K562 (cell line): ENCODE results near the gene SAXO1. TPM values are rescaled to one million over a fixed set of nuclear protein-coding genes. Genes with fewer than 3 reads are reported as not detected.

ENCODE experiments used
- ATAC-seq: fragments of 200-7000 bp; cut with Tn5 transposase; 3 replicates; pipeline ENCODE4 v1.9.1; 2020; ENCODE audit warnings: moderate library complexity
- BruUV-seq: library from RNA; stranded (reverse); fragments of 400-500 nt; replicated peaks from 2 replicates; lab custom pipeline; 2021; lab: Mats Ljungman, UMichigan
- CTCF ChIA-PET: fragments of 300-600 bp; formaldehyde crosslinking; extraction: SDS; loops from one replicate; lab custom pipeline; 2021; ENCODE audit warnings: low intra/inter-chr PET ratio; lab: Yijun Ruan, JAX
- POLR2A ChIA-PET: fragments of 300-600, 350-650 bp; sonication (Branson Sonifier 250); formaldehyde crosslinking; extraction: SDS; loops from one replicate; lab custom pipeline; 2021; ENCODE audit warnings: antibody characterized with exemption, inconsistent platforms; lab: Yijun Ruan, JAX
- DNase-seq, 4 experiments: peaks; one replicate each; pipeline versions ENCODE4 v3.0.0 to v3.0.0-alpha.2; 2011 to 2018; ENCODE audit warnings: low spot score in 3 of 4, mixed read lengths in 3 of 4; ENCODE audit errors: extremely low read depth in 1 of 4
- FAIRE-seq: peaks from 2 replicates; lab custom pipeline; 2011; peaks lifted over from hg19 to GRCh38; lab: Jason Lieb, UNC
- H2AFZ ChIP-seq: 2 replicates; pipeline ENCODE4 v1.6.0; 2011; ENCODE audit warnings: low read depth, low read length, control low read depth, inconsistent platforms
- H3K27ac ChIP-seq: fragments of 200-600 bp; 3 replicates; pipeline ENCODE4 v1.8.0; 2011; ENCODE audit warnings: low read depth, mild to moderate bottlenecking, control low read depth, inconsistent platforms, low read length, moderate library complexity, mixed read lengths; ENCODE audit errors: extremely low read depth
- H3K27me3 ChIP-seq, 2 experiments: fragments of 300-600 bp in 1 of 2; 2 replicates in 1 of 2; 3 replicates in 1 of 2; pipeline versions ENCODE4 v1.6.0 to v1.8.0; 2011; ENCODE audit warnings: inconsistent platforms in 2 of 2, low read length in 2 of 2, mild to moderate bottlenecking in 1 of 2, mixed read lengths in 1 of 2, moderate library complexity in 1 of 2; ENCODE audit not compliant: control insufficient read depth in 2 of 2, insufficient read depth in 2 of 2
- H3K36me3 ChIP-seq: fragments of 300-600 bp; 3 replicates; pipeline ENCODE4 v1.8.0; 2011; ENCODE audit warnings: mild to moderate bottlenecking, low read length, inconsistent platforms; ENCODE audit not compliant: control insufficient read depth, insufficient read depth
- H3K4me1 ChIP-seq, 2 experiments: fragments of 200-600 bp in 1 of 2; replicated peaks in 1 of 2; 2 replicates in 1 of 2; 3 replicates in 1 of 2; pipeline versions ENCODE4 v1.5.1 to v1.8.0; 2011; ENCODE audit warnings: inconsistent platforms in 2 of 2, low read length in 2 of 2, mild to moderate bottlenecking in 1 of 2, mixed read lengths in 1 of 2, moderate library complexity in 1 of 2; ENCODE audit not compliant: control insufficient read depth in 2 of 2, insufficient read depth in 2 of 2
- H3K4me2 ChIP-seq: 2 replicates; pipeline ENCODE4 v1.6.1; 2011; ENCODE audit warnings: low read length, control low read depth, inconsistent platforms, mixed read lengths; ENCODE audit not compliant: insufficient read depth
- H3K4me3 ChIP-seq: fragments of 200-600 bp; sonication (generic), shearing (Covaris generic); 2 replicates; pipeline ENCODE4 v1.5.1; 2016; ENCODE audit warnings: control low read depth, inconsistent platforms
- H3K79me2 ChIP-seq: fragments of 200-600 bp; 3 replicates; pipeline ENCODE4 v1.8.0; 2011; ENCODE audit warnings: low read length, inconsistent platforms; ENCODE audit not compliant: control insufficient read depth, insufficient read depth
- H3K9ac ChIP-seq, 2 experiments: 2 replicates each; pipeline versions ENCODE4 v1.6.0 to v1.6.1; 2011; ENCODE audit warnings: low read depth in 2 of 2, low read length in 2 of 2, control low read depth in 1 of 2, inconsistent platforms in 1 of 2, mild to moderate bottlenecking in 1 of 2, mixed read lengths in 1 of 2; ENCODE audit not compliant: insufficient read depth in 1 of 2
- H3K9me1 ChIP-seq: one replicate; pipeline ENCODE4 v1.6.0; 2011; ENCODE audit warnings: inconsistent platforms, mild to moderate bottlenecking, low read length, moderate library complexity; ENCODE audit not compliant: control insufficient read depth, insufficient read depth
- H3K9me3 ChIP-seq: replicated peaks from 2 replicates; pipeline ENCODE4 v1.5.1; 2011; ENCODE audit warnings: low read depth, low read length, inconsistent platforms; ENCODE audit not compliant: control insufficient read depth, insufficient read depth
- H4K20me1 ChIP-seq: replicated peaks from 2 replicates; pipeline ENCODE4 v1.6.1; 2011; ENCODE audit warnings: low read length, inconsistent platforms, mixed read lengths; ENCODE audit not compliant: control insufficient read depth, insufficient read depth
- CBX8 ChIP-seq: fragments of 200-600 bp; sonication (generic); IDR thresholded peaks from 2 replicates; pipeline ENCODE4 v1.6.1; 2012; ENCODE audit warnings: borderline replicate concordance, mixed run types, low read depth, mild to moderate bottlenecking, moderate library complexity, mixed read lengths, low read length, control low read depth, inconsistent platforms; ENCODE audit not compliant: poor library complexity, severe bottlenecking; ENCODE audit errors: extremely low read depth
- EGR1 ChIP-seq: fragments of 450-650 bp; conservative IDR thresholded peaks from 2 replicates; pipeline ENCODE4 v1.6.1; 2017; ENCODE audit warnings: mild to moderate bottlenecking
- EP400 ChIP-seq: fragments of 450-650 bp; IDR thresholded peaks from 2 replicates; pipeline ENCODE4 v1.6.1; 2017; ENCODE audit warnings: antibody characterized with exemption, mild to moderate bottlenecking, moderate library complexity
- FOXA3 ChIP-seq, 2 experiments: fragments of 450-650 bp in 1 of 2; sonication (generic) in 1 of 2; formaldehyde crosslinking; IDR thresholded peaks in 1 of 2; conservative IDR thresholded peaks in 1 of 2; 2 replicates each; pipeline versions ENCODE4 v1.4.0 to v1.8.0; 2020 to 2022; ENCODE audit warnings: mild to moderate bottlenecking in 2 of 2, missing genetic modification reagents in 1 of 2
- LEF1 ChIP-seq: fragments of 450-650 bp; IDR thresholded peaks from 2 replicates; pipeline ENCODE4 v1.6.1; 2016; ENCODE audit warnings: mild to moderate bottlenecking
- ZNF75A ChIP-seq: fragments of 450-650 bp; formaldehyde crosslinking; IDR thresholded peaks from 2 replicates; pipeline ENCODE4 v1.4.0; 2020; ENCODE audit warnings: mild to moderate bottlenecking
- WGBS: fragments of 100-300 bp; shearing (Covaris generic); methylation state at CpG from one replicate; pipeline ENCODE4 v1.1.6; 2016; ENCODE audit warnings: low coverage, mixed read lengths; ENCODE audit not compliant: insufficient coverage; ENCODE audit errors: missing lambda C conversion rate; 5-methylcytosine and 5-hydroxymethylcytosine counted together
- in situ Hi-C: fragments of 300-500 bp; cut with MboI; formaldehyde crosslinking; loops from 4 replicates; pipeline ENCODE4 v1.15.0; 2018; ENCODE audit warnings: inconsistent platforms, mixed read lengths
- intact Hi-C: fragments of 100-400 bp; cut with micrococcal nuclease; formaldehyde crosslinking; loops from 2 replicates; pipeline ENCODE4 v1.14.2; 2022
- polyA plus RNA-seq, 8 experiments: library from polyadenylated mRNA; depleted of rRNA in 4 of 8; stranded (reverse) in 5 of 8; unstranded in 3 of 8; fragments of >200 nt; fragmentation: Nextera tagmentation in 2 of 8; fragmentation: Illumina TruSeq in 1 of 8; extraction: Ambion mirVana in 2 of 8; extraction: Trizol in 1 of 8; gene quantifications; 2 replicates each; pipeline versions ENCODE4 v1.2.1 to v1.2.3, GENCODE V29; 2011 to 2014; ENCODE audit warnings: inconsistent platforms in 1 of 8, missing spikeins in 1 of 8
- total RNA-seq, 7 experiments: library from RNA; depleted of rRNA in 6 of 7; stranded (reverse); fragments of >200 nt in 6 of 7; fragmentation: Illumina TruSeq in 2 of 7; extraction: Trizol in 2 of 7; gene quantifications; 2 replicates each; pipeline versions ENCODE4 v1.2.1 to v1.2.3, GENCODE V29; 2011 to 2021; ENCODE audit warnings: low replicate concordance in 1 of 7
- TF ChIP-seq, protein P1 (sequence below): sonication (generic); formaldehyde crosslinking; IDR thresholded peaks from 2 replicates; pipeline ENCODE4 v1.8.0; 2022; ENCODE audit warnings: mild to moderate bottlenecking, missing genetic modification reagents

SAXO1 gene
- total and polyA plus RNA-seq, 9 of the 15 experiments (the other 6 are each of a cell fraction or from before 2014, with no cell fraction given) = 0.04 TPM; not detected in 8

DNA sequence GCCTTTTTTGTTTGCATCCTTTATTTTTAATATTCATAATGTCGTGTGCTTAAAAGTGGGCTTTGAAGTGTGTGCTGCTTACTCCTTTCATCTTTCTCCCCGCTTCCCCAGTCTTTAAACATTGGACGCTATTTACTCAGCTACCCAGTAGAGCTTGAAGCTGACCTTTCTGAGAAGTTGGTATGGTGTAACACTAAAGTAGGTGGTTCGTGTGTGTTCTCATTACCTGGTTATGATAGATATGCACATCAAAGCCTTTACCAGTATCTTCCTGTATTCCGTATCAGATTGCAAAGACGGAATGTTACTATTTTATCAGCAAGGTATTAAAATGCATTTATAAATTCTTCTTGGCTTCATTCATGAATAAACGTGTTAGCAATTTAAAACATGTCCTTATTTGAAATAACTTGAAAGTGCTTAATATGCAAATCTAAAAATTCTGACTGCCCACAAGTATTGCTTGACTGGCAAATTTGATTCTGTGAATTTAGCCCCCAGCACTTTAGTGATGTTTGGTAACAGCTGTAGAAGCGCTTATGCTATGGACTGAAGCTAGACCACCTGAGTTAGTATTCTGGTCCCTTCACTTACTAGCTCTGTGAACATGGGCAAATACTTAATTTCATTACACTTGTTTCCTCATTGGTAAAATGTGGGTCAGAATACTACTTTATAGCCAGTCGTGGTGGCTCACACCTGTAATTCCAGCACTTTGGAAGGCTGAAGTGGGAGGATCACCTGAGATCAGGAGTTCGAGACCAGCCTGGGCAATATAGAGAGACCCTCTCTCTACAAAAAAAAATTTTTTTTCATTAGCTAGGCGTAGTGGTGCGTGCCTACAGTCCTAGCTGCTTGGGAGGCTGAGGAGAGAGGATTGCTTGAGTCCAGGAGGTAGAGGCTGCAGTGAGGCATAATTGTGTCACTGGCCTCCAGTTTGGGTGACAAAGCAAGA is 17.9 kb upstream of the SAXO1 start:
- POLR2A ChIA-PET = interaction anchor here (0.5 to 1.2 kb wide), 6 partner anchors 9 to 123 kb away, joined by 3 to 4 read pairs (median 3); no protein-coding TSS in a partner anchor
- 32% methylated on average over 12 of the region's 12 CpGs for WGBS
- H3K4me1 ChIP-seq = peaks cover 3 to 7% of the 10 kb centered on the region in 2 experiments; a peak in 4 of 5 replicates
- H2AFZ ChIP-seq = peak overlapping the region; percentile 94; the same call in 1 of the 2 replicates
- no peaks in the 10 kb centered on the region for H3K9me3 ChIP-seq
- CTCF ChIA-PET = no interaction called here
- no peak for FAIRE-seq
- no peaks in the 10 kb centered on the region for H3K9me1 ChIP-seq
- peak; percentile 6; the same call in 1 of the 3 replicates for ATAC-seq
- peak overlapping the region; percentile 98 for H3K4me2 ChIP-seq
- peak overlapping the region; percentile 86 to 91; a peak in 3 of 4 replicates for H3K9ac ChIP-seq
- no peaks in the 10 kb centered on the region for H3K27me3 ChIP-seq
- TF ChIP-seq LEF1 (0 out of 2 replicates have a peak, but pooled peaks have one; percentile 21), CBX8 (no peak), FOXA3 (CRISPR knock-in tag; conservative IDR thresholded peaks at IDR 0.05 in 1 of 2, IDR thresholded peaks at IDR 0.05 in 1 of 2) (peak in 1 of 2 experiments; percentile 28; a peak in 1 of 4 replicates), EGR1 (no peak), ZNF75A (CRISPR knock-in tag) (no peak), EP400 (no peak)
- TF ChIP-seq, protein P1, sequence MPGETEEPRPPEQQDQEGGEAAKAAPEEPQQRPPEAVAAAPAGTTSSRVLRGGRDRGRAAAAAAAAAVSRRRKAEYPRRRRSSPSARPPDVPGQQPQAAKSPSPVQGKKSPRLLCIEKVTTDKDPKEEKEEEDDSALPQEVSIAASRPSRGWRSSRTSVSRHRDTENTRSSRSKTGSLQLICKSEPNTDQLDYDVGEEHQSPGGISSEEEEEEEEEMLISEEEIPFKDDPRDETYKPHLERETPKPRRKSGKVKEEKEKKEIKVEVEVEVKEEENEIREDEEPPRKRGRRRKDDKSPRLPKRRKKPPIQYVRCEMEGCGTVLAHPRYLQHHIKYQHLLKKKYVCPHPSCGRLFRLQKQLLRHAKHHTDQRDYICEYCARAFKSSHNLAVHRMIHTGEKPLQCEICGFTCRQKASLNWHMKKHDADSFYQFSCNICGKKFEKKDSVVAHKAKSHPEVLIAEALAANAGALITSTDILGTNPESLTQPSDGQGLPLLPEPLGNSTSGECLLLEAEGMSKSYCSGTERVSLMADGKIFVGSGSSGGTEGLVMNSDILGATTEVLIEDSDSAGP (CRISPR knock-in tag) = no peak
- TF ChIP-seq, all 486 proteins: peak for 2
- Histone ChIP-seq H3K36me3 (0 out of 3 replicates have a peak, but pooled peaks cover 2% of the 10 kb centered on the region), H3K27ac (no peak overlapping the region; the same call in 1 of the 3 replicates), H3K79me2 (peaks cover 24% of the 10 kb centered on the region), H4K20me1 (0 out of 2 replicates have a peak, but pooled peaks cover 5% of the 10 kb centered on the region), H3K4me3 (peak overlapping the region; percentile 82)
- in situ Hi-C loops (no loop called here), intact Hi-C loops (no loop called here)
- no TSS peak for BruUV-seq
- DNase-seq = peak in 1 of 4 experiments; percentile 15
